C4-2B (cell line): ENCODE data around the gene KCNH8.

Experiments used
- CTCF ChIP-seq: fragments of 450-650 bp; conservative IDR thresholded peaks from 2 replicates; pipeline ENCODE4 v1.5.1; 2017; ENCODE audit warnings: mild to moderate bottlenecking
- ZFX ChIP-seq: fragments of 450-650 bp; IDR thresholded peaks from 2 replicates; pipeline ENCODE4 v1.6.1; 2017

GRCh38 chr3:19338769-19339168, 190.5 kb downstream of the KCNH8 start:
- TF ChIP-seq CTCF (no peak), ZFX (no peak)
